GM12872 (cell line): ENCODE data around the gene GDPGP1.

Experiments used
- TF ChIP-seq, protein P1 (sequence below): IDR thresholded peaks from 3 replicates; pipeline ENCODE4 v1.5.1; 2011; ENCODE audit warnings: low read depth, mild to moderate bottlenecking, low read length, moderate library complexity; ENCODE audit not compliant: insufficient read depth

The GDPGP1 gene

GRCh38 chr15:90231028-90232017 lies 2.7 kb upstream of the GDPGP1 start:
- TF ChIP-seq, protein P1, sequence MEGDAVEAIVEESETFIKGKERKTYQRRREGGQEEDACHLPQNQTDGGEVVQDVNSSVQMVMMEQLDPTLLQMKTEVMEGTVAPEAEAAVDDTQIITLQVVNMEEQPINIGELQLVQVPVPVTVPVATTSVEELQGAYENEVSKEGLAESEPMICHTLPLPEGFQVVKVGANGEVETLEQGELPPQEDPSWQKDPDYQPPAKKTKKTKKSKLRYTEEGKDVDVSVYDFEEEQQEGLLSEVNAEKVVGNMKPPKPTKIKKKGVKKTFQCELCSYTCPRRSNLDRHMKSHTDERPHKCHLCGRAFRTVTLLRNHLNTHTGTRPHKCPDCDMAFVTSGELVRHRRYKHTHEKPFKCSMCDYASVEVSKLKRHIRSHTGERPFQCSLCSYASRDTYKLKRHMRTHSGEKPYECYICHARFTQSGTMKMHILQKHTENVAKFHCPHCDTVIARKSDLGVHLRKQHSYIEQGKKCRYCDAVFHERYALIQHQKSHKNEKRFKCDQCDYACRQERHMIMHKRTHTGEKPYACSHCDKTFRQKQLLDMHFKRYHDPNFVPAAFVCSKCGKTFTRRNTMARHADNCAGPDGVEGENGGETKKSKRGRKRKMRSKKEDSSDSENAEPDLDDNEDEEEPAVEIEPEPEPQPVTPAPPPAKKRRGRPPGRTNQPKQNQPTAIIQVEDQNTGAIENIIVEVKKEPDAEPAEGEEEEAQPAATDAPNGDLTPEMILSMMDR: no peak

GRCh38 chr15:90232196-90232595 lies 1.8 kb upstream of the GDPGP1 start:
- TF ChIP-seq, protein P1: no peak

GRCh38 chr15:90232941-90233386 lies 1.0 kb upstream of the GDPGP1 start:
- TF ChIP-seq, protein P1: peak; percentile 63

DNA sequence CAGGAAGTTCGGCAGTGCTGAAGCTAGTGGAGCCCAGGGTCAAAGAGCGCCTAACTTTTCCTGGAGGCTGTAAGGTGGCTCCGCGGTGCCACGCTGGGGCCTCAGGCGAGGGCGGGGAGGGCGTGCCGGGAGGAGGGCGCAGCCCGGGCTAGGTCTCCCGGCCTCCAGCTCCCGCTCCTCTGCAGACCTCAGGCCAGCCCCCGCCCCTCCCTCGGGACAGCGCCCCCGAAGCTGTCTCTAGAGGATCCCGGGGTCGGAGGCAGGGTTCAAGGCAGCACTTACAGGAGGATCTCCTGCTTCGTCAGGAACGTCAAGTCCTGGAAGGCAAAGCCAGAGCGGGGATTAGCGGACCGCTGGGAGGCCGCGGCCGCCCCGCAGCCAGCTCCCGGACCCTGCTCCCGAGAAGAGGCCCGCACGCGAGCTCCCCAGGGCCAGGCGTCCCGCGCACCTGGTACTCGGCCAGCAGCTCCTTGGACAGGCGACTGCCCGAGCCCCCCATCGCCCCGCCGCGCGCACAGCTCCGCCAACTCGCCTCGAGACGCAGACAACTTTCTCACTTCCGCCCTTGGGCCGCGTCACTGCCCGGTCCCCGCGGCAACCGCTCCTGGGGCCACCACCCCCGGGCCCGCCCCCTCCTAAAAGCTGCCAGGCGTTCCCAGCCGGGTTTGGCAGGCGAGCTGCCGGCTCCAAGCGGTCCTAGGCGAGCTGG lies 468 bp upstream of the GDPGP1 start, which contains the start of gene CIB1:
TSS of gene CIB1 (minus strand) at position 555 of the 709 bp plus-strand sequence. CDS start at position 499, 56 bp downstream.
- TF ChIP-seq, protein P1: no peak

GRCh38 chr15:90239371-90239770 lies 5.4 kb downstream of the GDPGP1 start:
- TF ChIP-seq, protein P1: no peak

GRCh38 chr15:90240856-90241255 lies 6.8 kb downstream of the GDPGP1 start:
- TF ChIP-seq, protein P1: no peak

DNA sequence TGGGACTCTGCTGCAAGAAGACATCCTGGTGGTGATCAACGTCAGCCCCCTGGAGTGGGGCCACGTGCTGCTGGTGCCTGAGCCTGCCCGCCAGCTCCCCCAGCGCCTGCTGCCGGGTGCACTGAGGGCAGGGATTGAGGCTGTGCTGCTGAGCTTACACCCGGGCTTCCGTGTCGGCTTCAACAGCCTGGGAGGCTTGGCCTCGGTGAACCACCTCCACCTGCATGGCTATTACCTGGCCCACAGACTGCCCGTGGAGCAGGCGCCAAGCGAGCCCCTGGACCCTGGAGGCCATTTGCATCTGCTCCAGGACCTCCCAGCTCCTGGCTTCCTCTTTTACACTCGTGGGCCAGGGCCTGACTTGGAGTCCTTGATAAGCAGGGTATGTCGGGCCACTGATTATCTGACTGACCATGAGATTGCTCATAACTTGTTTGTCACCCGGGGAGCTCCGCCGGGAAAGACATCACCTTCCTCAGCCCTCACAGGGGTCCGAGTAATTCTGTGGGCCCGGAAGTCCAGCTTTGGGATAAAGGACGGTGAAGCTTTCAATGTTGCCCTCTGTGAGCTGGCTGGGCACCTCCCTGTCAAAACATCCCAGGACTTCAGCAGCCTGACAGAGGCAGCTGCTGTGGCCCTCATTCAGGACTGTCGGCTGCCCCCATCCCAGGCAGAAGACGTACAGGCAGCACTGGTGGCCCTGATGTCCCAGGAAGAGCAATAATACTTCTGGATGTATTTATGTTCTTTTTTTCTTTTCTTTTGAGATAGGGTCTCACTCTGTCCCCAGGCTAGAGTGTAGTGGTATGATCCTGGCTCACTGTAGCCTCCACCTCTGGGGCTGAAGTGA lies 7.6 kb downstream of the GDPGP1 start:
- TF ChIP-seq, protein P1: no peak
